HG03139 (cell line): ENCODE measurements around the gene RHBG.
"Not testable (repeated sequence)": the region's sequence is repeated elsewhere in the genome, so short reads cannot be mapped to it uniquely, and the experiment has no call there.

Source experiments
- ATAC-seq: cut with Tn5 transposase; IDR thresholded peaks from one replicate; pipeline ENCODE4 v1.9.1; 2021; ENCODE audit not compliant: unreplicated experiment

RHBG gene

DNA sequence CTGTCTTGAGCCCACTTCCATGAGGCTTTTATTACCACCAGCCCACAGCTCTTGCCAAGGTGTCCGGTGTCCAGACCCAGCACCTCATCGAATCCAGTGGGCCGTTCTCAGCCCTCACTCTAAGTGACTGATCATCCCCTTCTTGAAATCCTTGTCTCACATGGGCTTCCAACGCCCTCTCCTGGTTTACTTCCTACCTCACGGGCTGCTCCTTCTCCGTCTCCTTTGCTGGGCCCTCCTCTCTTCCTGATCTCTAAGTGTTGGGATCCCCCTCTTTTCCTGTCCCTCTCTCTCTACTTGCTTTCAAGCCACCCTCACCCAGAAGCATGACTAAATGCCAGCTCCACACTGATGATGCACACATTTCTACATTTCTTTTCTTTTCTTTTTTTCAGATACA is 9.0 kb upstream of the RHBG start:
- ATAC-seq = no peak

DNA sequence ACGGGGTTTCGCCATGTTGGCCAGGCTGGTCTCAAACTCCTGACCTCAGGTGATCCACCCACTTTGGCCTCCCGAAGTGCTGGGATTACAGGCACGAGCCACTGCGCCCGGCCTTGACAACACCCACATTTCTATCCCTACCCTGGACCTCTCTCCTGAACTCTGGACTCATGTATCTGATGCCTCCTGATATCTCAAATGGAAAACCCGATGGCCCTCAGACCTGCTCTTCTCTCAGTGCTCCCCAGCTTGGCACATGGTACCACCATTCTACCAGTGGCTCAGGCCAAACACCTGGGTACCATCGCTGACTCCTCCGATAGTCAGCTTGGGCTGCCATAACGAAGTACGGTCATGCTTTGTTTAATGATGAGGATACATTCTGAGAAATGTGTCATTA is 8.5 kb upstream of the RHBG start:
- no peak for ATAC-seq

GRCh38 chr1:156365754-156366153 is 3.3 kb upstream of the RHBG start:
- no peak for ATAC-seq

GRCh38 chr1:156366378-156367166 is 2.4 kb upstream of the RHBG start:
- no peak for ATAC-seq

- no peak for ATAC-seq
Observed at GRCh38 chr1:156367383-156368156, 1.4 kb upstream of the RHBG start.

GRCh38 chr1:156368157-156368658 is 803 bp upstream of the RHBG start:
- ATAC-seq = no peak

GRCh38 chr1:156369685-156370286 is 775 bp downstream of the RHBG start:
- ATAC-seq = not testable (repeated sequence)

DNA sequence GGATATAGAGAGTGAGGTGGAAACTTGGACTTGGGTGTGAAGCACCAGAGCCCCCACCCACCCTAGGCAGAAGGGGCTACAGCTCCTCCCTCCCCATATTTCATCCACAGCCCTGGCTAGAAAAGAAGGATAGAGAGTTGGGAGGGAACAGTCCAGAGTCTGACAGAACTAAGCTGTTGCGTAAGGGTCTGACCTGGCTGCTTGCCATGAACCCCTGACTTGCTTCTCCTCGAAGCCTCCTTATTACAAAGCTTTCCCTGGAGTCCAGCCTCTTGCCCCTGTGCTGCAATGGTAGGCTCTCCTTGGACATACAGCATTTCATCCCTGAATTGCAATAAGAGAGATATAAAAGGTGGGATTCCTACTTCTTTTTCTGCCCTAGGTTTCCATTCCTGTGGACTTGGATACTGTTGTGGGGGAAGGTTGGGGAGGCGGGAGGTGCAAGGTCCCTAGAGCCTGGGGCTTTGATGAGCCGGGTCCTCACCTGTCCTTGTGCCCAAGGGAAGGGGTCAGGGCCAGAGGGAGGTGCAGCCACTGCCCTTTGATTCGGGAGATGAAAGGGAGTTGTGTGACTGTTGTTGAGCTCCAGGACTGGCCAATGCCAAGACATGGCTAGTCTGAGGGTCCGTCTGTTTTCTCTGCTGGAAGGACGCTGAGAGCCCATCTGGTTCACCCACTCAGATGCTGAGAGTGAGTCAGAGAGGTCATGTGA is 2.7 kb downstream of the RHBG start:
- no peak for ATAC-seq

GRCh38 chr1:156372265-156372586 is 3.2 kb downstream of the RHBG start:
- no peak for ATAC-seq

DNA sequence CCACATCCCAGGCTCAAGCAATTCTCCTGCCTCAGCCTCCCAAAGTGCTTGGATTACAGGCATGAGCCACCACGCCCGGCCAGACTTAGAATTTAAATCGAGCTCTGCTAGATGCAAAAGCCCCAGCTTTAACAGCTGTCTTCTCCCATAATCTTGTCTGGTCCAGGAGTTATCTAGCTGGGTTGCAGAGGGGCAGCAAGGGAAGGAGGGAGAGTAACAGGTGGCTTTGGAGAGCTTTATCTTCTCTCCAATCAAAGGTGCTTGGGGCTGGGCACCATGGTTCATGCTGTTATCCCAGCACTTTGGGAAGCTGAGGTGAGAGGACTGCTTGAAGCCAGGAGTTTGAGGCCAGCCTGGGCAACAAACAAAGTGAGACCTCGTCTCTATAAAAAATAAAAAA is 3.9 kb downstream of the RHBG start:
- ATAC-seq = no peak

- ATAC-seq = no peak
Observed at GRCh38 chr1:156373546-156373945, 4.5 kb downstream of the RHBG start.

- no peak for ATAC-seq
Observed at GRCh38 chr1:156376146-156376545, 7.1 kb downstream of the RHBG start.

DNA sequence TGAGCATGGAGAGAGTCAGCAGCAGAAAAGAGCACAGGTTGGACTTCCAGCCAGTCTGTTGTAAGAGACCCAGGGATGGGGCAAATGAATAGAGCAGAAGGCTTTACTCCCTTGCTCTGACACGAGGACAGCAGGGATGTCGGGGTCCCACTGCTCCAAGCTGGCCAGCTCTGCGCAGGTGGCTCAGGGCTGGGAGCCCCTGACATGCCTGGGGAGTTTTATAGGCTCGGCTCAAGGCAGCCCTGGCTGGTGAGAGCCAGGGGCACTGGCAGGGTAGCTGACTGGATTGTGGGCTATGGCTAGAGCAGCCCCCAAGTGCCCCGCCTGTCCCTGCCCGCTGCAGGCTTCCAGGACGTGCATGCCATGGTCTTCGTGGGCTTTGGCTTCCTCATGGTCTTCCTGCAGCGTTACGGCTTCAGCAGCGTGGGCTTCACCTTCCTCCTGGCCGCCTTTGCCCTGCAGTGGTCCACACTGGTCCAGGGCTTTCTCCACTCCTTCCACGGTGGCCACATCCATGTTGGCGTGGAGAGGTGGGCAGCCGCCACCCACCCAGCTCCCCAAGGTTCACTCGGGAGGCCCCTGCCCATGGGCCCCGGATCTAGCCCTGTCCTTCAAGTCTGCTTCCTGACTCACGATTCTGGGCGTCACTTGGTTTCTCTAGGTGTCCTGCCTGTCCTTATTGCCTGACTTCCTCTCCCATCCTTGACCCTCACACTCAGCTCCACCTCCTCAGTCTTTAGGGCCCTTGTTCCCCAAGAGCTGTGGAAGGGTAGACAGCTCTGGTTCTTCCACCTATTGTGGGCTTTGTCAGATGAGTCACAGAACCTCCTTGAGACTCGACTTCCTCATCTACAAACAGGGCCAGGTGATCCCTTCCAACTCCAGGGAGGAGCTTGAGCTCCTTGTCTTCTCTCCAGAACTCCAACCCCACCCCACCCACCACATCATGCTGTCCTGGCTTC is 8.2 kb downstream of the RHBG start:
- ATAC-seq = no peak

- ATAC-seq = no peak
Observed at GRCh38 chr1:156378557-156378956, 9.5 kb downstream of the RHBG start.

DNA sequence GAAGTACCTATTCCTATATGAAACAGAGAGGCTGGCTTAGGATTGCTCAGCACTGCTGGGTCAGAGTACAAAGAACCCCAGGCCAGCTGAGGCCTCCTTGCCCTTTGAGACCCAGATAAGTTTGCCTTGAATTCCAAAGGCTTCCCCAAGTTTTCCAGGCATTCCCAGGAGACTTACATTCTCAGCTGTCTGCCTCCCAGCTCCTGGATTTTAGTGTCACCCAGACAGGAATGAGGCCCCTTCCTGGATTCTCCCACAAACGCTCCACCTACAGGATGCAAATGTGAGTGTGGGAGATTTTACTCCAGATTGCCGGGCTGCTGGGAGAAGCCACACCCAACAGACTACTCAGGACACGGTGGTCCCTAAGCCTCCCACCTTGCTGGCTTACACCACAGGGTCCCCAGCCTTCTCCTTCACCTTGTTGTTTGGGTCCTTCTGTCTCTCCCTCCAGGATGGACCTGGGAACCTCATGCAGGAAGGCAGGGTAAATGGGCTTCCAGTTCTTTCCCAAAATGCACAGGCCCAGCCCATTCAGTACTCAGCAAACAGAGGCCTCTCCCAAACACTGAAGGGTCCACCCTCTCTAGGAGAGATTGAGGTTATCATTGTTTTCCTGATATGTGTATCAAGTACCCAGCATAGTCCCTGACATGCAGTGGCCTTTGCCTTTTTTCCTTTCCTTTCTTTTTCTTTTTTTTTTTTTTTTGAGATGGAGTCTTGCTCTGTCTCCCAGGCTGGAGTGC is 10.6 kb downstream of the RHBG start:
- ATAC-seq = no peak

- ATAC-seq = no peak
Observed at GRCh38 chr1:156382561-156382960, 13.6 kb downstream of the RHBG start.

DNA sequence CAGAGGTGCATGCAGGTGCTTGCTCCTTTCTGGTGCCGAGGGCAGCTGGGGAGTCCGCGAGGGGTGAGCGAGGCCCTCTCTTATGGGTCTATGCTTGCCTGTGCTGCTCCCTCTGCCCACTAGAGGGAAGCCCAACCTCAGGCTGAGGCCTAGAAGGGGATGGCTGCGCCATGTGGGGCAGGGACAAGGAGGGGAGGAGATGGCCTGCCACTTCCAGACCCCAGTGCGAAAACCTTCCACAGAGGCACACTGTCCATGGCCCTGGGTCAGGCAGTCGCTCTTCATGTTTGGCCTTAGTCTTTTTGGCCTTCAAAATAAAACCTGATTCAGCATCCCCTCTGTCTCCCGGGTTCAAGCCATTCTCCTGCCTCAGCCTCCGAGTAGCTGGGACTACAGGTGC is 14.0 kb downstream of the RHBG start:
- ATAC-seq = no peak

DNA sequence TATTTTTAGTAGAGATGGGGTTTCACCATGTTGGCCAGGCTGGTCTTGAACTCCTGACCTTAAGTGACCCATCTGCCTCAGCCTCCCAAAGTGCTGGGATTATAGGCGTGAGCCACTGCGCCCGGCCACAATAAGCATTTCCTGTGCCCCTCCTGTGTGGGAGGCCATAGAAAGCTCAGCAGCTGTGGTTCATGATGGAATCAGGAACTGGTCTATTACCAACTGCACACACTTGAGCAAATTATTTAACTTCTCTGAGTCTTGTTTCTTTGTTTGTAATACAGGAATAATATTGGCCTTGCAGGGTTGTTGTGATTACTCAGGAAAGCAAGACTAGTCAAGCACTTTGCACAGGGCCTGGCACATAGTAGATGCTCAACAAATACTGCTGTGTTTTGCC is 15.0 kb downstream of the RHBG start:
- no peak for ATAC-seq

GRCh38 chr1:156384658-156385057 is 15.6 kb downstream of the RHBG start:
- no peak for ATAC-seq
